ENCODE measurements around the gene KCNB1.

DNA sequence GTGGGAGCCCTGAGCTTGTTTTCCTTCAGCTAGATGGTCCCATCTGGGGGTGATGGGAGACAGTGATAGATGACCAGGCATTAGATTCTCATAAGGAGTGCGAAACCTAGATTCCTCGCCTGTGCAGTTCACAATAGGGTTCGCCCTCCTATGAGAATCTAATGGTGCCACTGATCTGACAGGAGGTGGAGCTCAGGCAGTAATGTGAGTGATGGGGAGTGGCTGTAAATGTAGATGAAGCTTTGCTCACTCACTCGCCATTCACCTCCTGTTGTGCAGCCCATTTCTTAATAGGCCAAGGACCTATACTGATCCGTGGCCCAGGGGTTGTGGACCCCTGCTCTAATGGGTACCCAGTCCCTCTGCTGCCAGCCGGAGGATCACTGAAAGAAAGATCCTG, 20.7 kb upstream of the KCNB1 start:
- TF ChIP-seq, protein P1, sequence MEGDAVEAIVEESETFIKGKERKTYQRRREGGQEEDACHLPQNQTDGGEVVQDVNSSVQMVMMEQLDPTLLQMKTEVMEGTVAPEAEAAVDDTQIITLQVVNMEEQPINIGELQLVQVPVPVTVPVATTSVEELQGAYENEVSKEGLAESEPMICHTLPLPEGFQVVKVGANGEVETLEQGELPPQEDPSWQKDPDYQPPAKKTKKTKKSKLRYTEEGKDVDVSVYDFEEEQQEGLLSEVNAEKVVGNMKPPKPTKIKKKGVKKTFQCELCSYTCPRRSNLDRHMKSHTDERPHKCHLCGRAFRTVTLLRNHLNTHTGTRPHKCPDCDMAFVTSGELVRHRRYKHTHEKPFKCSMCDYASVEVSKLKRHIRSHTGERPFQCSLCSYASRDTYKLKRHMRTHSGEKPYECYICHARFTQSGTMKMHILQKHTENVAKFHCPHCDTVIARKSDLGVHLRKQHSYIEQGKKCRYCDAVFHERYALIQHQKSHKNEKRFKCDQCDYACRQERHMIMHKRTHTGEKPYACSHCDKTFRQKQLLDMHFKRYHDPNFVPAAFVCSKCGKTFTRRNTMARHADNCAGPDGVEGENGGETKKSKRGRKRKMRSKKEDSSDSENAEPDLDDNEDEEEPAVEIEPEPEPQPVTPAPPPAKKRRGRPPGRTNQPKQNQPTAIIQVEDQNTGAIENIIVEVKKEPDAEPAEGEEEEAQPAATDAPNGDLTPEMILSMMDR (IDR thresholded peaks at IDR 0.05), result no peak
- TF ChIP-seq POLR2AphosphoS5 (IDR thresholded peaks at IDR 0.05), result no peak
- TF ChIP-seq POLR2A (IDR thresholded peaks at IDR 0.05), result no peak

Measured in prostate gland (tissue), 2 donors.